T1000 (cell line): ENCODE measurements around the gene TRIP11.
A peak's percentile ranks its signal among the peaks of the same experiment; 100 is the strongest.
"Not testable (repeated sequence)": the region's sequence is repeated elsewhere in the genome, so short reads cannot be mapped to it uniquely, and the experiment has no call there.

Source experiments
- DNase-seq: peaks from one replicate; lab custom pipeline; 2025; ENCODE audit warnings: mixed read lengths; lab: John Stamatoyannopoulos, UW

The TRIP11 gene

GRCh38 chr14:92039719-92040430 lies at the start of gene TRIP11:
TSS of gene TRIP11 (minus strand) at chr14:92040059. CDS start at chr14:92039685, 374 bp downstream.
- DNase-seq, result peak; percentile 77

- DNase-seq, result no peak
These were observed 48.6 kb upstream of the TRIP11 start for GRCh38 chr14:92088494-92088893.

GRCh38 chr14:92074555-92074954 lies 34.7 kb upstream of the TRIP11 start:
- DNase-seq, result no peak

- DNase-seq, result no peak
These were observed 18.4 kb upstream of the TRIP11 start for GRCh38 chr14:92058006-92058917.

- DNase-seq, result no peak
These were observed 9.9 kb upstream of the TRIP11 start for GRCh38 chr14:92049781-92050180.

- DNase-seq, result not testable (repeated sequence)
These were observed 9.4 kb upstream of the TRIP11 start for GRCh38 chr14:92049221-92049620.

- not testable (repeated sequence) for DNase-seq
These were observed 6.0 kb upstream of the TRIP11 start for GRCh38 chr14:92045904-92046303.

GRCh38 chr14:92041766-92042165 lies 1.9 kb upstream of the TRIP11 start:
- not testable (repeated sequence) for DNase-seq

GRCh38 chr14:92041203-92041602 lies 1.3 kb upstream of the TRIP11 start:
- DNase-seq, result no peak

GRCh38 chr14:92040431-92041051 lies 682 bp upstream of the TRIP11 start:
- no peak for DNase-seq

- no peak for DNase-seq
These were observed 668 bp downstream of the TRIP11 start for GRCh38 chr14:92039063-92039718.

- DNase-seq, result no peak
These were observed 1.9 kb downstream of the TRIP11 start for GRCh38 chr14:92037989-92038388.

GRCh38 chr14:92035890-92036289 lies 4.0 kb downstream of the TRIP11 start:
- no peak for DNase-seq

- no peak for DNase-seq
These were observed 5.8 kb downstream of the TRIP11 start for GRCh38 chr14:92033906-92034687.

GRCh38 chr14:92033433-92033832 lies 6.4 kb downstream of the TRIP11 start:
- no peak for DNase-seq

- DNase-seq, result no peak
These were observed 13.2 kb downstream of the TRIP11 start for GRCh38 chr14:92026548-92027190.

GRCh38 chr14:92022036-92022435 lies 17.8 kb downstream of the TRIP11 start:
- no peak for DNase-seq

- no peak for DNase-seq
These were observed 18.3 kb downstream of the TRIP11 start for GRCh38 chr14:92021523-92021922.

GRCh38 chr14:92014040-92014439 lies 25.8 kb downstream of the TRIP11 start:
- no peak for DNase-seq

GRCh38 chr14:92012121-92012748 lies 27.6 kb downstream of the TRIP11 start:
- DNase-seq, result no peak
